Neural cell (in vitro differentiated cells): ENCODE results near the gene ALS2.

Source experiments
- CTCF ChIP-seq: fragments of 450-650 bp; IDR thresholded peaks from 2 replicates; pipeline ENCODE4 v1.5.1; 2014; ENCODE audit warnings: antibody characterized with exemption, mild to moderate bottlenecking, moderate library complexity; ENCODE audit not compliant: poor library complexity, severe bottlenecking
- EP300 ChIP-seq: fragments of 450-650 bp; conservative IDR thresholded peaks from 2 replicates; pipeline ENCODE4 v1.6.1; 2014; ENCODE audit warnings: antibody characterized with exemption, mild to moderate bottlenecking, moderate library complexity; ENCODE audit not compliant: poor library complexity, severe bottlenecking
- EZH2 ChIP-seq: fragments of 200-600, 300-800 bp; shearing (Covaris generic), sonication (generic); IDR thresholded peaks from 2 replicates; pipeline ENCODE4 v1.6.1; 2014; ENCODE audit warnings: antibody characterized with exemption, low read length, borderline replicate concordance, mild to moderate bottlenecking; ENCODE audit not compliant: insufficient read depth, poor library complexity, severe bottlenecking
- MXI1 ChIP-seq: fragments of 450-650 bp; conservative IDR thresholded peaks from 2 replicates; pipeline ENCODE4 v1.6.1; 2014; ENCODE audit warnings: antibody characterized with exemption, mild to moderate bottlenecking; ENCODE audit not compliant: poor library complexity, severe bottlenecking
- POLR2AphosphoS5 ChIP-seq: IDR thresholded peaks from 2 replicates; pipeline ENCODE4 v1.6.1; 2012
- RAD21 ChIP-seq: fragments of 450-650 bp; conservative IDR thresholded peaks from 2 replicates; pipeline ENCODE4 v1.6.1; 2014; ENCODE audit warnings: antibody characterized with exemption, mild to moderate bottlenecking, moderate library complexity
- REST ChIP-seq: IDR thresholded peaks from 2 replicates; pipeline ENCODE4 v1.6.1; 2012; ENCODE audit warnings: borderline replicate concordance
- SMC3 ChIP-seq: fragments of 450-650 bp; conservative IDR thresholded peaks from 2 replicates; pipeline ENCODE4 v1.6.1; 2014; ENCODE audit warnings: antibody characterized with exemption, mild to moderate bottlenecking, moderate library complexity; ENCODE audit not compliant: poor library complexity

GRCh38 chr2:201656102-201656501, 124.6 kb downstream of the ALS2 start:
- TF ChIP-seq CTCF (no peak), RAD21 (no peak), REST (no peak), SMC3 (no peak), POLR2AphosphoS5 (no peak), EZH2 (no peak), MXI1 (no peak), EP300 (no peak)
